Endothelial cell of umbilical vein (primary cell): ENCODE measurements around the gene FBXO38.

Source experiments
- CTCF ChIP-seq, 2 donors: IDR thresholded peaks; 1 replicate in 1 of 2; 2 replicates in 1 of 2; pipeline ENCODE4 v1.5.1; 2011; ENCODE audit warnings: low read length in 2 of 2, mild to moderate bottlenecking in 2 of 2, moderate library complexity in 2 of 2, control low read depth in 1 of 2, inconsistent platforms in 1 of 2, low read depth in 1 of 2; ENCODE audit not compliant: insufficient read depth in 1 of 2; ENCODE audit errors: extremely low read depth in 1 of 2
- EZH2 ChIP-seq: IDR thresholded peaks from 2 replicates; pipeline ENCODE4 v1.6.1; 2012; ENCODE audit warnings: borderline replicate concordance, low read depth, mild to moderate bottlenecking, moderate library complexity, low read length, inconsistent platforms; ENCODE audit not compliant: severe bottlenecking
- GATA2 ChIP-seq: IDR thresholded peaks from 2 replicates; pipeline ENCODE4 v1.7.0; 2011; ENCODE audit warnings: low read depth, mild to moderate bottlenecking, moderate library complexity, mixed read lengths, low read length; ENCODE audit not compliant: insufficient read length, insufficient read depth
- JUN ChIP-seq: IDR thresholded peaks from 2 replicates; pipeline ENCODE4 v1.6.1; 2011; ENCODE audit warnings: borderline replicate concordance, low read depth; ENCODE audit not compliant: insufficient read length, insufficient read depth
- MYC ChIP-seq: IDR thresholded peaks from one replicate; pipeline ENCODE4 v1.6.1; 2011; ENCODE audit warnings: mild to moderate bottlenecking, low read depth, low read length
- POLR2A ChIP-seq: IDR thresholded peaks from 2 replicates; pipeline ENCODE4 v1.6.1; 2012; ENCODE audit warnings: low read depth, mild to moderate bottlenecking, control low read depth, low read length
- POLR2AphosphoS5 ChIP-seq: IDR thresholded peaks from 2 replicates; pipeline ENCODE4 v1.6.1; 2012; ENCODE audit warnings: low read depth, mild to moderate bottlenecking, control low read depth, low read length, moderate library complexity; ENCODE audit not compliant: insufficient read depth
- TF ChIP-seq, protein P1 (sequence below): IDR thresholded peaks from 2 replicates; pipeline ENCODE4 v1.6.1; 2011; ENCODE audit not compliant: insufficient read depth, insufficient read length

GRCh38 chr5:148403344-148403743 is 19.6 kb downstream of the FBXO38 start:
- TF ChIP-seq CTCF (IDR thresholded peaks at IDR 0.05; ENCODE audit: extremely low read depth in 1 of 2, insufficient read depth in 1 of 2, low read depth in 1 of 2, low read length in 2 of 2) (no peak), POLR2A (no peak), EZH2 (no peak), GATA2 (no peak), POLR2AphosphoS5 (no peak), JUN (no peak), MYC (no peak)
- TF ChIP-seq, protein P1, sequence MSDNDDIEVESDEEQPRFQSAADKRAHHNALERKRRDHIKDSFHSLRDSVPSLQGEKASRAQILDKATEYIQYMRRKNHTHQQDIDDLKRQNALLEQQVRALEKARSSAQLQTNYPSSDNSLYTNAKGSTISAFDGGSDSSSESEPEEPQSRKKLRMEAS, result no peak
